NK-92 (cell line): ENCODE measurements around the gene L3MBTL1.
A peak's percentile ranks its signal among the peaks of the same experiment; 100 is the strongest.
"Not testable (repeated sequence)": the region's sequence is repeated elsewhere in the genome, so short reads cannot be mapped to it uniquely, and the experiment has no call there.

Experiments used
- DNase-seq: peaks from one replicate; lab custom pipeline; 2025; ENCODE audit not compliant: unreplicated experiment; lab: John Stamatoyannopoulos, UW

The L3MBTL1 gene

GRCh38 chr20:43502021-43502420, 5.5 kb upstream of the L3MBTL1 start:
- not testable (repeated sequence) for DNase-seq

GRCh38 chr20:43506238-43506637, 1.3 kb upstream of the L3MBTL1 start:
- DNase-seq = no peak

- no peak for DNase-seq
Measured at GRCh38 chr20:43508106-43508505, 609 bp downstream of the L3MBTL1 start.

- DNase-seq = no peak
Measured at GRCh38 chr20:43508604-43509040, 1.1 kb downstream of the L3MBTL1 start.

GRCh38 chr20:43511879-43512278, 4.4 kb downstream of the L3MBTL1 start:
- DNase-seq = no peak

GRCh38 chr20:43513372-43513930, 6.0 kb downstream of the L3MBTL1 start:
- no peak for DNase-seq

GRCh38 chr20:43513931-43514647, 6.6 kb downstream of the L3MBTL1 start:
- peak; percentile 64 for DNase-seq

- DNase-seq = no peak
Measured at GRCh38 chr20:43514648-43514999, 7.1 kb downstream of the L3MBTL1 start.

GRCh38 chr20:43515628-43516027, 8.1 kb downstream of the L3MBTL1 start:
- no peak for DNase-seq

GRCh38 chr20:43516251-43516824, 8.8 kb downstream of the L3MBTL1 start:
- DNase-seq = no peak

GRCh38 chr20:43520074-43520630, 12.7 kb downstream of the L3MBTL1 start:
- no peak for DNase-seq

- DNase-seq = no peak
Measured at GRCh38 chr20:43525021-43525420, 17.5 kb downstream of the L3MBTL1 start.

GRCh38 chr20:43528258-43528875, 20.9 kb downstream of the L3MBTL1 start:
- DNase-seq = no peak

- no peak for DNase-seq
Measured at GRCh38 chr20:43529051-43529450, 21.6 kb downstream of the L3MBTL1 start.

- DNase-seq = no peak
Measured at GRCh38 chr20:43529457-43530153, 22.1 kb downstream of the L3MBTL1 start.

GRCh38 chr20:43530321-43531090, 23.0 kb downstream of the L3MBTL1 start:
- no peak for DNase-seq

GRCh38 chr20:43531091-43531443, 23.6 kb downstream of the L3MBTL1 start:
- no peak for DNase-seq

- DNase-seq = no peak
Measured at GRCh38 chr20:43532416-43533055, 25.0 kb downstream of the L3MBTL1 start.

- DNase-seq = no peak
Measured at GRCh38 chr20:43533060-43533459, 25.6 kb downstream of the L3MBTL1 start.

GRCh38 chr20:43534016-43534415, 26.5 kb downstream of the L3MBTL1 start:
- DNase-seq = no peak
